ENCODE results near the gene C11orf86. TPM values are rescaled to one million over a fixed set of nuclear protein-coding genes. Genes with fewer than 3 reads are reported as not detected.

The C11orf86 gene
- total and polyA plus RNA-seq, 10 of the 15 experiments (the other 5 are each of a cell fraction or from before 2014, with no cell fraction given) = not detected

GRCh38 chr11:66999555-66999954 is 24.5 kb downstream of the C11orf86 start:
- Histone ChIP-seq H4K20me1 (ENCODE audit: control insufficient read depth, insufficient read depth) (no peaks in the 10 kb centered on the region), H3K4me1 (ENCODE audit: control insufficient read depth, insufficient read depth, low read length) (no peaks in the 10 kb centered on the region), H3K4me3 (no peak overlapping the region), H3K27ac (ENCODE audit: control insufficient read depth, insufficient read depth) (no peak overlapping the region), H3K27me3 (replicated peaks in 1 of 2; ENCODE audit: control insufficient read depth in 2 of 2, insufficient read depth in 2 of 2, low read length in 1 of 2) (no peaks in the 10 kb centered on the region), H2AFZ (ENCODE audit: control insufficient read depth, low read depth, low read length) (no peak overlapping the region), H3K36me3 (ENCODE audit: control insufficient read depth in 2 of 2, insufficient read depth in 2 of 2, low read length in 1 of 2) (no peaks in the 10 kb centered on the region), H3K9me3 (replicated peaks; ENCODE audit: control insufficient read depth, insufficient read depth, low read length) (no peaks in the 10 kb centered on the region), H3K79me2 (ENCODE audit: control insufficient read depth, insufficient read depth, low read length) (no peaks in the 10 kb centered on the region), H3K4me2 (ENCODE audit: control insufficient read depth, insufficient read depth) (no peak overlapping the region), H3K9ac (ENCODE audit: control insufficient read depth, insufficient read depth, low read length) (no peak overlapping the region)
- TF ChIP-seq RB1 (IDR thresholded peaks at IDR 0.05; ENCODE audit: borderline replicate concordance) (no peak), ZBTB11 (CRISPR knock-in tag; IDR thresholded peaks at IDR 0.05) (no peak), CREM (IDR thresholded peaks at IDR 0.05; ENCODE audit: low read depth) (no peak)
- in situ Hi-C loops (cut with MboI) (no loop called here), intact Hi-C loops (cut with micrococcal nuclease; ENCODE audit: unreplicated experiment) (no loop called here)
- no TSS peak for BruUV-seq (replicated peaks)
- ATAC-seq (no peak), DNase-seq (ENCODE audit: low read depth, low spot score) (no peak), FAIRE-seq (no peak)
- POLR2A ChIA-PET = no interaction called here
- SMC1A ChIA-PET (ENCODE audit: uncharacterized antibody, unreplicated experiment) = no interaction called here
- CTCF ChIA-PET = no interaction called here
- RAD21 ChIA-PET (ENCODE audit: unreplicated experiment) = no interaction called here
- 34% methylated on average over 7 of the region's 7 CpGs for WGBS (ENCODE audit: insufficient coverage, insufficient replicate concordance, low lambda C conversion rate, missing lambda C conversion rate)

DNA sequence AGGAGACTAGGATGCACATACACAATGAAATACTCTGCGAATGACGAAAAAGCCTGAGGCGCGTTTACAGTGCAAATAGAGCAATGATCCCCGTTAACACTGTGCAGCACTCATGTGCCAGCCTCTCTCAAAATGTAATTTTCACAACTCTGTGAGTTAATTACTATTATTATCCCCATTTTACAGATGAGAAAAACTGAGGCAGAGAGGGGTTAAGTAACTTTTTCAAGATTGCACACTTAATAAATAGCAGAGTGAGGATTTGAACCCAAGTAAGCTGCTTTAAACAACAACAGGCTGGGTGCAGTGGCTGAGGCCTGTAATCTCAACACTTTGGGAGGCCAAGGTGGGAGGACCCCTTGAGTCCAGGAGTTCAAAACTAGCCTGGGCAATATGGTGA is 26.2 kb downstream of the C11orf86 start:
- no TSS peak for BruUV-seq (replicated peaks)
- Histone ChIP-seq H3K4me3 (no peak overlapping the region), H4K20me1 (ENCODE audit: control insufficient read depth, insufficient read depth) (no peaks in the 10 kb centered on the region), H2AFZ (ENCODE audit: control insufficient read depth, low read depth, low read length) (no peak overlapping the region), H3K27ac (ENCODE audit: control insufficient read depth, insufficient read depth) (no peak overlapping the region), H3K4me1 (ENCODE audit: control insufficient read depth, insufficient read depth, low read length) (no peaks in the 10 kb centered on the region), H3K79me2 (ENCODE audit: control insufficient read depth, insufficient read depth, low read length) (no peaks in the 10 kb centered on the region), H3K9ac (ENCODE audit: control insufficient read depth, insufficient read depth, low read length) (no peak overlapping the region), H3K4me2 (ENCODE audit: control insufficient read depth, insufficient read depth) (no peak overlapping the region), H3K27me3 (replicated peaks in 1 of 2; ENCODE audit: control insufficient read depth in 2 of 2, insufficient read depth in 2 of 2, low read length in 1 of 2) (no peaks in the 10 kb centered on the region), H3K36me3 (ENCODE audit: control insufficient read depth in 2 of 2, insufficient read depth in 2 of 2, low read length in 1 of 2) (no peaks in the 10 kb centered on the region), H3K9me3 (replicated peaks; ENCODE audit: control insufficient read depth, insufficient read depth, low read length) (no peaks in the 10 kb centered on the region)
- no peak for TF ChIP-seq NRF1 (conservative IDR thresholded peaks at IDR 0.05; ENCODE audit: low read depth, low read length)
- TF ChIP-seq, protein P1, sequence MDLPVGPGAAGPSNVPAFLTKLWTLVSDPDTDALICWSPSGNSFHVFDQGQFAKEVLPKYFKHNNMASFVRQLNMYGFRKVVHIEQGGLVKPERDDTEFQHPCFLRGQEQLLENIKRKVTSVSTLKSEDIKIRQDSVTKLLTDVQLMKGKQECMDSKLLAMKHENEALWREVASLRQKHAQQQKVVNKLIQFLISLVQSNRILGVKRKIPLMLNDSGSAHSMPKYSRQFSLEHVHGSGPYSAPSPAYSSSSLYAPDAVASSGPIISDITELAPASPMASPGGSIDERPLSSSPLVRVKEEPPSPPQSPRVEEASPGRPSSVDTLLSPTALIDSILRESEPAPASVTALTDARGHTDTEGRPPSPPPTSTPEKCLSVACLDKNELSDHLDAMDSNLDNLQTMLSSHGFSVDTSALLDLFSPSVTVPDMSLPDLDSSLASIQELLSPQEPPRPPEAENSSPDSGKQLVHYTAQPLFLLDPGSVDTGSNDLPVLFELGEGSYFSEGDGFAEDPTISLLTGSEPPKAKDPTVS (IDR thresholded peaks at IDR 0.05; ENCODE audit: low read depth, low read length) = no peak
- no peak for TF ChIP-seq ATF7 (IDR thresholded peaks at IDR 0.05; ENCODE audit: low read depth)
- no peak for TF ChIP-seq SMAD1 (IDR thresholded peaks at IDR 0.05; ENCODE audit: low read depth, partially characterized antibody)
- TF ChIP-seq MEF2A (IDR thresholded peaks at IDR 0.05; ENCODE audit: insufficient read depth, low read depth, low read length) = no peak
- ChIA-PET RAD21 (ENCODE audit: unreplicated experiment) (no interaction called here), SMC1A (ENCODE audit: uncharacterized antibody, unreplicated experiment) (no interaction called here), CTCF (no interaction called here), POLR2A (no interaction called here)
- DNase-seq (ENCODE audit: low read depth, low spot score) = no peak
- FAIRE-seq = no peak
- no peak for ATAC-seq
- WGBS (ENCODE audit: insufficient coverage, insufficient replicate concordance, low lambda C conversion rate, missing lambda C conversion rate) = 89% methylated on average over 5 of the region's 5 CpGs
- intact Hi-C loops (cut with micrococcal nuclease; ENCODE audit: unreplicated experiment) (no loop called here), in situ Hi-C loops (cut with MboI) (no loop called here)
